Measurements from ENCODE around the gene RITA1. TPM values are rescaled to one million over a fixed set of nuclear protein-coding genes. Genes with fewer than 3 reads are reported as not detected.

The RITA1 gene
- total RNA-seq, 1 experiment from 2014 or later = 20.7 TPM

- no peak for TF ChIP-seq EGR1 (IDR thresholded peaks at IDR 0.05; ENCODE audit: low read depth)
These were observed 41.4 kb downstream of the RITA1 start (continued) for GRCh38 chr12:113226696-113227568.

GRCh38 chr12:113227686-113228391 lies 42.3 kb downstream of the RITA1 start:
- ATAC-seq (no peak), DNase-seq (ENCODE audit: low read depth, low spot score) (no peak)
- Histone ChIP-seq H4K20me1 (ENCODE audit: insufficient read depth) (no peaks in the 10 kb centered on the region), H3K27me3 (ENCODE audit: insufficient read depth, low read length) (no peaks in the 10 kb centered on the region), H3K27ac (ENCODE audit: low read depth, low read length) (no peak overlapping the region), H3K9ac (ENCODE audit: low read length) (no peak overlapping the region), H3K9me3 (ENCODE audit: control insufficient read depth in 1 of 2, insufficient read depth in 1 of 2, low read depth in 1 of 2, low read length in 2 of 2) (no peaks in the 10 kb centered on the region), H3K4me3 (replicated peaks in 1 of 2; ENCODE audit: low read depth in 1 of 2, low read length in 2 of 2) (no peak overlapping the region), H3K79me2 (ENCODE audit: insufficient read depth, low read length) (peaks cover 9% of the 10 kb centered on the region), H3K36me3 (ENCODE audit: control insufficient read depth in 1 of 2, insufficient read depth in 2 of 2, low read length in 2 of 2) (peaks cover 2 to 23% of the 10 kb centered on the region in 2 experiments; a peak in 3 of 4 replicates), H2AFZ (ENCODE audit: low read depth, low read length, poor library complexity, severe bottlenecking) (no peak overlapping the region), H3K9me2 (ENCODE audit: insufficient read depth) (no peaks in the 10 kb centered on the region), H3K4me1 (ENCODE audit: control insufficient read depth in 1 of 2, insufficient read depth in 2 of 2, low read length in 2 of 2) (peaks cover 38 to 52% of the 10 kb centered on the region in 2 experiments), H3K4me2 (ENCODE audit: low read length) (no peak overlapping the region)
- ChIA-PET CTCF (no interaction called here), RAD21 (ENCODE audit: low non-redundant PET in 1 of 2, low total read pairs in 2 of 2, uncharacterized antibody in 2 of 2, unreplicated experiment in 2 of 2) (no interaction called here), POLR2A (no interaction called here)
- intact Hi-C loops (cut with micrococcal nuclease) = no loop called here
- no peak for TF ChIP-seq POLR2A (IDR thresholded peaks at IDR 0.05; ENCODE audit: borderline replicate concordance, extremely low read depth, insufficient read depth, insufficient read length)
- no peak for TF ChIP-seq POLR2AphosphoS5 (IDR thresholded peaks at IDR 0.05; ENCODE audit: low read depth, low read length)
- no peak for TF ChIP-seq ELF1 (IDR thresholded peaks at IDR 0.05; ENCODE audit: borderline replicate concordance, low read depth)
- no peak for TF ChIP-seq SIN3A (IDR thresholded peaks at IDR 0.05; ENCODE audit: low read depth)
- TF ChIP-seq REST (IDR thresholded peaks at IDR 0.05; ENCODE audit: low read depth) = no peak
- no peak for TF ChIP-seq ZNF274 (IDR thresholded peaks at IDR 0.05; ENCODE audit: low read depth, low read length)
- TF ChIP-seq ZFX (IDR thresholded peaks at IDR 0.05) = no peak
- no peak for TF ChIP-seq ZBTB33 (IDR thresholded peaks at IDR 0.05; ENCODE audit: extremely low read depth, insufficient replicate concordance, low read length)
- TF ChIP-seq EZH2phosphoT487 (IDR thresholded peaks at IDR 0.05; ENCODE audit: borderline replicate concordance) = no peak
- TF ChIP-seq SP1 (IDR thresholded peaks at IDR 0.05; ENCODE audit: low read depth) = no peak
- TF ChIP-seq YY1 (IDR thresholded peaks at IDR 0.05; ENCODE audit: extremely low read depth, insufficient replicate concordance, low read depth, low read length) = no peak
- TF ChIP-seq FOSL1 (IDR thresholded peaks at IDR 0.05; ENCODE audit: low read depth) = no peak
- no peak for TF ChIP-seq ATF3 (IDR thresholded peaks at IDR 0.05)
- TF ChIP-seq JUND (IDR thresholded peaks at IDR 0.05) = no peak
- no peak for TF ChIP-seq MAX (IDR thresholded peaks at IDR 0.05)
- no peak for TF ChIP-seq EZH2 (IDR thresholded peaks at IDR 0.05)
- TF ChIP-seq CBX3 (IDR thresholded peaks at IDR 0.05; ENCODE audit: low read depth) = no peak
- no peak for TF ChIP-seq SRF (IDR thresholded peaks at IDR 0.05; ENCODE audit: low read depth)
- BruUV-seq (replicated peaks) = no TSS peak
